Hepatocyte (in vitro differentiated cells): ENCODE data around the gene RAPGEF5. TPM values are rescaled to one million over a fixed set of nuclear protein-coding genes. Genes with fewer than 3 reads are reported as not detected.

Experiments
- DNase-seq: peaks from one replicate; pipeline ENCODE4 v3.0.0-alpha.2; 2016; ENCODE audit warnings: low spot score
- H2AFZ ChIP-seq: fragments of 200-600 bp; sonication (generic); 2 replicates; pipeline ENCODE4 v1.6.0; 2016; ENCODE audit warnings: antibody characterized with exemption, mild to moderate bottlenecking
- H3K27ac ChIP-seq: fragments of 200-600 bp; sonication (generic); 2 replicates; pipeline ENCODE4 v1.5.1; 2016; ENCODE audit warnings: mild to moderate bottlenecking
- H3K27me3 ChIP-seq: fragments of 200-600 bp; sonication (generic); 2 replicates; pipeline ENCODE4 v1.6.1; 2016
- H3K36me3 ChIP-seq: fragments of 200-600 bp; sonication (generic); replicated peaks from 2 replicates; pipeline ENCODE4 v1.5.1; 2016; ENCODE audit warnings: low read depth; ENCODE audit not compliant: insufficient read depth
- H3K4me1 ChIP-seq: fragments of 200-600 bp; sonication (generic); 2 replicates; pipeline ENCODE4 v1.5.1; 2016; ENCODE audit warnings: mild to moderate bottlenecking, moderate library complexity; ENCODE audit not compliant: insufficient read depth
- H3K4me2 ChIP-seq: fragments of 200-600 bp; sonication (generic); 2 replicates; pipeline ENCODE4 v1.6.0; 2016
- H3K4me3 ChIP-seq: fragments of 200-600 bp; sonication (generic); 2 replicates; pipeline ENCODE4 v1.5.1; 2016; ENCODE audit warnings: mild to moderate bottlenecking
- H3K79me2 ChIP-seq: fragments of 200-600 bp; sonication (generic); 2 replicates; pipeline ENCODE4 v1.6.0; 2017; ENCODE audit warnings: mild to moderate bottlenecking
- H3K9me2 ChIP-seq: fragments of 200-600 bp; sonication (generic); replicated peaks from 2 replicates; pipeline ENCODE4 v1.6.0; 2017; ENCODE audit warnings: mild to moderate bottlenecking; ENCODE audit not compliant: insufficient read depth
- H3K9me3 ChIP-seq: fragments of 200-600 bp; sonication (generic); 2 replicates; pipeline ENCODE4 v1.5.1; 2016; ENCODE audit warnings: low read depth, mild to moderate bottlenecking
- H4K20me1 ChIP-seq: fragments of 200-600 bp; sonication (generic); 2 replicates; pipeline ENCODE4 v1.6.0; 2016; ENCODE audit warnings: mild to moderate bottlenecking; ENCODE audit not compliant: insufficient read depth, poor library complexity, severe bottlenecking
- CTCF ChIP-seq: fragments of 200-600 bp; sonication (generic); IDR thresholded peaks from 2 replicates; pipeline ENCODE4 v1.5.1; 2016; ENCODE audit warnings: antibody characterized with exemption, mild to moderate bottlenecking; ENCODE audit not compliant: poor library complexity
- EZH2 ChIP-seq: fragments of 200-600 bp; sonication (generic); IDR thresholded peaks from 2 replicates; pipeline ENCODE4 v1.6.1; 2016; ENCODE audit warnings: antibody characterized with exemption, mild to moderate bottlenecking, borderline replicate concordance
- EZH2phosphoT487 ChIP-seq: fragments of 200-600 bp; sonication (generic); IDR thresholded peaks from one replicate; pipeline ENCODE4 v1.6.1; 2018; ENCODE audit warnings: antibody characterized with exemption, mild to moderate bottlenecking, low read depth, moderate library complexity; ENCODE audit not compliant: unreplicated experiment, severe bottlenecking
- WGBS: methylation state at CpG from one replicate; pipeline ENCODE4 v1.1.6; 2016; ENCODE audit warnings: low lambda C conversion rate; ENCODE audit errors: missing lambda C conversion rate; 5-methylcytosine and 5-hydroxymethylcytosine counted together
- polyA plus RNA-seq: library from polyadenylated mRNA; unstranded; fragments of >200 nt; fragmentation: Nextera tagmentation; extraction: Ambion mirVana; gene quantifications from 2 replicates; pipeline ENCODE4 v1.2.1, GENCODE V29; 2016
- total RNA-seq: library from RNA; depleted of rRNA; stranded (reverse); fragments of >200 nt; gene quantifications from 2 replicates; pipeline ENCODE4 v1.2.3, GENCODE V29; 2014

The RAPGEF5 gene
- total and polyA plus RNA-seq, 2 experiments from 2014 or later: 5.2 to 14.5 TPM

GRCh38 chr7:22124941-22125340 lies 232.0 kb downstream of the RAPGEF5 start:
- WGBS: 69% methylated on average over 3 of the region's 3 CpGs
- Histone ChIP-seq H3K4me1 (no peaks in the 10 kb centered on the region), H3K4me3 (no peak overlapping the region), H3K79me2 (no peaks in the 10 kb centered on the region), H3K9me2 (no peaks in the 10 kb centered on the region), H3K4me2 (no peak overlapping the region), H3K9me3 (no peaks in the 10 kb centered on the region), H3K27ac (no peak overlapping the region), H4K20me1 (no peaks in the 10 kb centered on the region), H3K36me3 (no peaks in the 10 kb centered on the region), H2AFZ (no peak overlapping the region), H3K27me3 (no peaks in the 10 kb centered on the region)
- TF ChIP-seq EZH2phosphoT487 (no peak), CTCF (no peak), EZH2 (no peak)
- no peak for DNase-seq

GRCh38 chr7:22123139-22123538 lies 233.8 kb downstream of the RAPGEF5 start:
- H3K36me3 ChIP-seq: no peaks in the 10 kb centered on the region
- no peaks in the 10 kb centered on the region for H3K79me2 ChIP-seq
- no peaks in the 10 kb centered on the region for H4K20me1 ChIP-seq
- H2AFZ ChIP-seq: no peak overlapping the region
- H3K27ac ChIP-seq: no peak overlapping the region
- no peaks in the 10 kb centered on the region for H3K9me2 ChIP-seq
- DNase-seq: peak; percentile 36
- 19% methylated on average over 5 of the region's 5 CpGs for WGBS
- no peak overlapping the region for H3K4me3 ChIP-seq
- no peaks in the 10 kb centered on the region for H3K9me3 ChIP-seq
- H3K4me1 ChIP-seq: no peaks in the 10 kb centered on the region
- no peak overlapping the region for H3K4me2 ChIP-seq
- no peak for TF ChIP-seq EZH2
- TF ChIP-seq EZH2phosphoT487: no peak
- TF ChIP-seq CTCF: no peak
- no peaks in the 10 kb centered on the region for H3K27me3 ChIP-seq

DNA sequence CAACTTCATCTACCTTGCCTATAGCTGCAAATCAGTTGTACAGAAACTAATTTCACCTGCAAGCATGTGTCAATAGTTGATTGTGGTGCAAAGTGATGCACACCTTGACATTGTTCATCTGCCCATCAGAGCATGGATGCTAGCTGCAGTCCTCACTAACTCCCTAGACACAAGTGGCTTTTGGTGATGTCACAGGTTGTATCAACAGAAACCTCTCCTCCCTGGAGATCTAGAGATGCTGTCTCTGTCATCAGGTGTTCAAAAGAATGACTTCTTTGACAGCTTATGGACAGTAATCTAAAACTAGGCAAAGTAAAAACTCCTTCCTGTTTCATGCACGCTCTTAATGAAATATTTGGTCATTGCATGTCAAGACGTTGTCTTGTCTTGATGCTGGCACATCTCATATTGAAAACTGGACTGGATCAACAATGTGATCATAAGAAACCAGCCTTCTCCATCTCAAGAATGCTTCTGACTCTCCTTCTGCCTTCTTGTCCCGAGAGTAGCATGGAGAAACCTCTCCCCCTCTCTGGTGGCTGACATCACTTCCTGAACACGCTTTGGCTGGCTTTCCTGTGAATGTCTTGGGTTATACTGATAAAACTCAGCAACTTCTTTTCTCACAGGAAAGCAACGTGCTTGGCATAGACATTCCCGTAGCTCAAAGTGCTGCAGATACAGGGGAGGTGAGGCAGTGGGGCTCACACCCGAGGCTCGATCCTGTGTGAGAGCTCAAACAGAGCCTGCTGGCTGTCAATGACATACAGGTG lies 235.1 kb downstream of the RAPGEF5 start:
- H4K20me1 ChIP-seq: no peaks in the 10 kb centered on the region
- no peaks in the 10 kb centered on the region for H3K4me1 ChIP-seq
- no peaks in the 10 kb centered on the region for H3K27me3 ChIP-seq
- H3K4me2 ChIP-seq: no peak overlapping the region
- H3K9me3 ChIP-seq: no peaks in the 10 kb centered on the region
- no peak overlapping the region for H3K27ac ChIP-seq
- H2AFZ ChIP-seq: no peak overlapping the region
- WGBS: 71% methylated on average over 8 of the region's 8 CpGs
- DNase-seq: no peak
- no peak for TF ChIP-seq CTCF
- no peak for TF ChIP-seq EZH2phosphoT487
- no peak for TF ChIP-seq EZH2
- H3K4me3 ChIP-seq: no peak overlapping the region
- no peaks in the 10 kb centered on the region for H3K36me3 ChIP-seq
- no peaks in the 10 kb centered on the region for H3K9me2 ChIP-seq
- H3K79me2 ChIP-seq: no peaks in the 10 kb centered on the region
